Keratinocyte (primary cell): ENCODE data around the gene XPO4. TPM values are rescaled to one million over a fixed set of nuclear protein-coding genes. Genes with fewer than 3 reads are reported as not detected.

Source experiments
- DNase-seq: peaks from one replicate; pipeline ENCODE4 v3.0.0-alpha.2; 2011; ENCODE audit warnings: low read depth, missing footprints, low spot score
- FAIRE-seq: peaks from 2 replicates; lab custom pipeline; 2011; peaks lifted over from hg19 to GRCh38; lab: Jason Lieb, UNC
- H2AFZ ChIP-seq: 2 replicates; pipeline ENCODE4 v1.6.0; 2012; ENCODE audit warnings: low read length, control low read depth, inconsistent platforms; ENCODE audit not compliant: control insufficient read depth
- H3K27ac ChIP-seq: 2 replicates; pipeline ENCODE4 v1.5.1; 2011; ENCODE audit warnings: low read length; ENCODE audit not compliant: control insufficient read depth, insufficient read depth
- H3K27me3 ChIP-seq: 3 replicates; pipeline ENCODE4 v1.6.0; 2011; ENCODE audit warnings: low read length; ENCODE audit not compliant: control insufficient read depth, insufficient read depth; ENCODE audit errors: extremely low read depth
- H3K36me3 ChIP-seq, 2 experiments: 2 replicates in 1 of 2; 3 replicates in 1 of 2; pipeline ENCODE4 v1.5.1; 2011; ENCODE audit warnings: low read length in 2 of 2, mild to moderate bottlenecking in 1 of 2; ENCODE audit not compliant: control insufficient read depth in 2 of 2, insufficient read depth in 2 of 2; ENCODE audit errors: extremely low read depth in 1 of 2
- H3K4me1 ChIP-seq: 3 replicates; pipeline ENCODE4 v1.5.1; 2011; ENCODE audit warnings: low read length; ENCODE audit not compliant: control insufficient read depth, insufficient read depth; ENCODE audit errors: extremely low read depth
- H3K4me2 ChIP-seq: 3 replicates; pipeline ENCODE4 v1.6.0; 2011; ENCODE audit warnings: low read depth, low read length; ENCODE audit not compliant: control insufficient read depth, insufficient read depth; ENCODE audit errors: extremely low read depth
- H3K4me3 ChIP-seq, 3 experiments: fragments of 200-600 bp in 1 of 3; sonication (generic) in 1 of 3; 2 replicates in 2 of 3; 3 replicates in 1 of 3; pipeline ENCODE4 v1.5.1; 2011 to 2016; ENCODE audit warnings: low read length in 3 of 3, mild to moderate bottlenecking in 3 of 3, control low read depth in 2 of 3, inconsistent platforms in 1 of 3, low read depth in 1 of 3, mixed read lengths in 1 of 3, mixed run types in 1 of 3, moderate library complexity in 1 of 3; ENCODE audit not compliant: control insufficient read depth in 2 of 3, insufficient read depth in 2 of 3; ENCODE audit errors: extremely low read depth in 1 of 3
- H3K79me2 ChIP-seq: 2 replicates; pipeline ENCODE4 v1.6.0; 2012; ENCODE audit warnings: low read length; ENCODE audit not compliant: control insufficient read depth, insufficient read depth
- H3K9ac ChIP-seq: 3 replicates; pipeline ENCODE4 v1.6.0; 2011; ENCODE audit warnings: low read length; ENCODE audit not compliant: control insufficient read depth, insufficient read depth; ENCODE audit errors: extremely low read depth
- H3K9me1 ChIP-seq: 3 replicates; pipeline ENCODE4 v1.6.0; 2011; ENCODE audit warnings: low read length; ENCODE audit not compliant: control insufficient read depth, insufficient read depth; ENCODE audit errors: extremely low read depth
- H3K9me3 ChIP-seq: 2 replicates; pipeline ENCODE4 v1.5.1; 2012; ENCODE audit warnings: low read depth, low read length; ENCODE audit not compliant: control insufficient read depth
- H4K20me1 ChIP-seq: 3 replicates; pipeline ENCODE4 v1.6.0; 2011; ENCODE audit warnings: low read length; ENCODE audit not compliant: control insufficient read depth, insufficient read depth; ENCODE audit errors: extremely low read depth
- CTCF ChIP-seq, 3 experiments: IDR thresholded peaks in 1 of 3; conservative IDR thresholded peaks in 1 of 3; optimal IDR thresholded peaks in 1 of 3; 2 replicates in 2 of 3; 3 replicates in 1 of 3; pipeline versions ENCODE3 to v1.5.1; 2011; ENCODE audit warnings: low read length in 3 of 3, mild to moderate bottlenecking in 3 of 3, moderate library complexity in 2 of 3, control low read depth in 1 of 3, inconsistent platforms in 1 of 3; ENCODE audit not compliant: insufficient read depth in 2 of 3; ENCODE audit errors: extremely low read depth in 1 of 3
- EZH2 ChIP-seq: IDR thresholded peaks from one replicate; pipeline ENCODE4 v1.6.1; 2012; ENCODE audit warnings: inconsistent platforms, mild to moderate bottlenecking, low read length, moderate library complexity
- dilution Hi-C: fragments of 300-500 bp; cut with MboI; formaldehyde crosslinking; loops from one replicate; pipeline ENCODE4 v1.7.0; 2020; ENCODE audit warnings: low sequenced_read_pairs; ENCODE audit not compliant: extremely low pct_ligation_motif_present
- polyA plus RNA-seq, 5 experiments: library from polyadenylated mRNA; depleted of rRNA in 3 of 5; stranded (reverse) in 3 of 5; stranded (forward) in 1 of 5; unstranded in 1 of 5; fragments of >200 nt; gene quantifications; 1 replicate in 1 of 5; 2 replicates in 3 of 5; 3 replicates in 1 of 5; pipeline versions ENCODE4 v1.2.1 to v1.2.3, GENCODE V29; 2011 to 2012; ENCODE audit warnings: missing spikeins in 2 of 5, low read depth in 1 of 5, low replicate concordance in 1 of 5

XPO4 gene
- polyA plus RNA-seq, 1 donor (not counting 4 experiments of a cell fraction or from before 2014, with no cell fraction given), result 16.5 TPM

GRCh38 chr13:20873348-20873747, 29.2 kb downstream of the XPO4 start:
- Histone ChIP-seq H3K79me2 (peaks cover 87% of the 10 kb centered on the region), H2AFZ (no peak overlapping the region), H3K9me3 (no peaks in the 10 kb centered on the region), H4K20me1 (peaks cover 12% of the 10 kb centered on the region), H3K27ac (no peak overlapping the region), H3K9ac (no peak overlapping the region), H3K4me2 (peak overlapping the region; percentile 46), H3K27me3 (no peaks in the 10 kb centered on the region), H3K36me3 (no peaks in the 10 kb centered on the region), H3K4me1 (peaks cover 24% of the 10 kb centered on the region), H3K4me3 (peak overlapping the region in 1 of 3 experiments; percentile 2), H3K9me1 (peaks cover 3% of the 10 kb centered on the region)
- DNase-seq, result peak; percentile 5
- TF ChIP-seq CTCF (optimal IDR thresholded peaks at IDR 0.05 in 1 of 3, IDR thresholded peaks at IDR 0.05 in 1 of 3, conservative IDR thresholded peaks at IDR 0.05 in 1 of 3; ENCODE audit: extremely low read depth in 1 of 3, insufficient read depth in 2 of 3, low read length in 3 of 3), result no peak
- no peak for TF ChIP-seq EZH2
- peak; percentile 49 for FAIRE-seq
- dilution Hi-C loops, result no loop called here

GRCh38 chr13:20870829-20871228, 31.7 kb downstream of the XPO4 start:
- dilution Hi-C loops, result no loop called here
- Histone ChIP-seq H4K20me1 (peaks cover 12% of the 10 kb centered on the region), H3K79me2 (peaks cover 69% of the 10 kb centered on the region)

More at GRCh38 chr13:20870829-20871228, 31.7 kb downstream of the XPO4 start:
- no peak for FAIRE-seq
- Histone ChIP-seq H3K9ac (no peak overlapping the region), H3K9me3 (no peaks in the 10 kb centered on the region), H3K36me3 (peaks cover 0 to 3% of the 10 kb centered on the region in 2 experiments), H2AFZ (no peak overlapping the region), H3K27ac (no peak overlapping the region), H3K9me1 (peaks cover 3% of the 10 kb centered on the region), H3K4me1 (peaks cover 17% of the 10 kb centered on the region), H3K4me3 (no peak overlapping the region), H3K27me3 (no peaks in the 10 kb centered on the region), H3K4me2 (no peak overlapping the region)
- DNase-seq, result no peak
- TF ChIP-seq EZH2, result no peak
- no peak for TF ChIP-seq CTCF (optimal IDR thresholded peaks at IDR 0.05 in 1 of 3, IDR thresholded peaks at IDR 0.05 in 1 of 3, conservative IDR thresholded peaks at IDR 0.05 in 1 of 3; ENCODE audit: extremely low read depth in 1 of 3, insufficient read depth in 2 of 3, low read length in 3 of 3)
